Body of pancreas (tissue), 4 donors: Measurements from ENCODE around the gene VEGFA.

Experiments used
- CTCF ChIP-seq, 7 experiments: fragments of 450-650 bp in 4 of 7; fragments of 200-600 bp in 3 of 7; sonication (generic) in 3 of 7; IDR thresholded peaks; one replicate each; pipeline ENCODE4 v1.5.1; 2016 to 2019; ENCODE audit warnings: antibody characterized with exemption in 7 of 7
- POLR2A ChIP-seq, 3 donors: fragments of 450-650 bp; IDR thresholded peaks; one replicate each; pipeline ENCODE4 v1.6.1; 2016; ENCODE audit warnings: antibody characterized with exemption in 3 of 3, mild to moderate bottlenecking in 2 of 3

- TF ChIP-seq CTCF (IDR thresholded peaks at IDR 0.05) (no peak), POLR2A (IDR thresholded peaks at IDR 0.05) (no peak)
Observed at GRCh38 chr6:43736844-43737243, 33.2 kb upstream of the VEGFA start.
